ENCODE measurements around the gene E2F7.
"Not testable (repeated sequence)": the region's sequence is repeated elsewhere in the genome, so short reads cannot be mapped to it uniquely, and the experiment has no call there.

Gene E2F7

GRCh38 chr12:77065361-77066204 is at the start of gene E2F7:
TSS of gene E2F7 (minus strand) at chr12:77065569. CDS start at chr12:77064635, 934 bp downstream.
- peak; percentile 88 for DNase-seq

- no peak for DNase-seq
Measured at GRCh38 chr12:77113971-77114370, 48.6 kb upstream of the E2F7 start.

GRCh38 chr12:77108707-77109106 is 43.3 kb upstream of the E2F7 start:
- no peak for DNase-seq

- no peak for DNase-seq
Measured at GRCh38 chr12:77107121-77107520, 41.8 kb upstream of the E2F7 start.

GRCh38 chr12:77104792-77105191 is 39.4 kb upstream of the E2F7 start:
- no peak for DNase-seq

GRCh38 chr12:77104286-77104685 is 38.9 kb upstream of the E2F7 start:
- no peak for DNase-seq

- DNase-seq, result no peak
Measured at GRCh38 chr12:77102691-77103090, 37.3 kb upstream of the E2F7 start.

- DNase-seq, result no peak
Measured at GRCh38 chr12:77102123-77102522, 36.8 kb upstream of the E2F7 start.

- DNase-seq, result no peak
Measured at GRCh38 chr12:77099799-77100198, 34.4 kb upstream of the E2F7 start.

- DNase-seq, result no peak
Measured at GRCh38 chr12:77097846-77098245, 32.5 kb upstream of the E2F7 start.

GRCh38 chr12:77092227-77092626 is 26.9 kb upstream of the E2F7 start:
- not testable (repeated sequence) for DNase-seq

GRCh38 chr12:77089686-77090220 is 24.4 kb upstream of the E2F7 start:
- no peak for DNase-seq

- no peak for DNase-seq
Measured at GRCh38 chr12:77087427-77087826, 22.1 kb upstream of the E2F7 start.

GRCh38 chr12:77082021-77082420 is 16.7 kb upstream of the E2F7 start:
- no peak for DNase-seq

- DNase-seq, result no peak
Measured at GRCh38 chr12:77079631-77080030, 14.3 kb upstream of the E2F7 start.

GRCh38 chr12:77078231-77078630 is 12.9 kb upstream of the E2F7 start:
- DNase-seq, result no peak

GRCh38 chr12:77076886-77077285 is 11.5 kb upstream of the E2F7 start:
- DNase-seq, result no peak

GRCh38 chr12:77073894-77074293 is 8.5 kb upstream of the E2F7 start:
- not testable (repeated sequence) for DNase-seq

GRCh38 chr12:77072833-77073495 is 7.6 kb upstream of the E2F7 start:
- DNase-seq, result no peak

- no peak for DNase-seq
Measured at GRCh38 chr12:77070800-77071449, 5.6 kb upstream of the E2F7 start.

- no peak for DNase-seq
Measured at GRCh38 chr12:77070382-77070781, 5.0 kb upstream of the E2F7 start.

GRCh38 chr12:77064896-77065360 is 441 bp downstream of the E2F7 start:
- peak; percentile 64 for DNase-seq

GRCh38 chr12:77062846-77063461 is 2.4 kb downstream of the E2F7 start:
- DNase-seq, result no peak
